ENCODE results near the gene DNM2. TPM values are rescaled to one million over a fixed set of nuclear protein-coding genes. Genes with fewer than 3 reads are reported as not detected.

Gene DNM2
- total and polyA plus RNA-seq, 2 of the 13 experiments (the other 11 are each of a cell fraction or from before 2014, with no cell fraction given): 41.7 to 59.8 TPM

- TF ChIP-seq ATM (IDR thresholded peaks at IDR 0.05; ENCODE audit: borderline replicate concordance) (no peak), FOXC1 (CRISPR knock-in tag; IDR thresholded peaks at IDR 0.05; ENCODE audit: borderline replicate concordance) (no peak), ZFX (CRISPR knock-in tag; IDR thresholded peaks at IDR 0.05; ENCODE audit: low read depth) (peak; percentile 93), SMAD9 (CRISPR knock-in tag; IDR thresholded peaks at IDR 0.05) (no peak), POGZ (CRISPR knock-in tag; IDR thresholded peaks at IDR 0.05) (no peak; the same call in 1 of the 2 replicates), U2AF2 (IDR thresholded peaks at IDR 0.05; ENCODE audit: low read depth, low read length) (no peak), PLRG1 (conservative IDR thresholded peaks at IDR 0.05) (no peak), SUZ12 (IDR thresholded peaks at IDR 0.05; ENCODE audit: low read depth, low read length) (no peak), MATR3 (CRISPR knock-in tag; IDR thresholded peaks at IDR 0.05) (no peak), NCOA5 (CRISPR knock-in tag; IDR thresholded peaks at IDR 0.05) (no peak), PCBP1 (IDR thresholded peaks at IDR 0.05; ENCODE audit: borderline replicate concordance, low read depth, low read length) (peak; percentile 87; the same call in 1 of the 2 replicates), CC2D1A (CRISPR knock-in tag; IDR thresholded peaks at IDR 0.05) (no peak), MIER2 (CRISPR knock-in tag; IDR thresholded peaks at IDR 0.05) (no peak), MLXIP (CRISPR knock-in tag; IDR thresholded peaks at IDR 0.05; ENCODE audit: borderline replicate concordance) (no peak), POLR2AphosphoS5 (IDR thresholded peaks at IDR 0.05; ENCODE audit: low read depth, low read length) (peak; percentile 69), RARA (CRISPR knock-in tag; IDR thresholded peaks at IDR 0.05) (no peak), MAFK (conservative IDR thresholded peaks at IDR 0.05 in 1 of 2, IDR thresholded peaks at IDR 0.05 in 1 of 2; ENCODE audit: low read length in 2 of 2) (no peak), NR2F2 (IDR thresholded peaks at IDR 0.05; ENCODE audit: borderline replicate concordance, low read depth) (no peak; the same call in 1 of the 2 replicates), ZGPAT (CRISPR knock-in tag; IDR thresholded peaks at IDR 0.05) (peak; percentile 69; the same call in 1 of the 2 replicates), HDAC2 (CRISPR knock-in tag; IDR thresholded peaks at IDR 0.05) (no peak; the same call in 1 of the 2 replicates)
- TF ChIP-seq, protein P1, sequence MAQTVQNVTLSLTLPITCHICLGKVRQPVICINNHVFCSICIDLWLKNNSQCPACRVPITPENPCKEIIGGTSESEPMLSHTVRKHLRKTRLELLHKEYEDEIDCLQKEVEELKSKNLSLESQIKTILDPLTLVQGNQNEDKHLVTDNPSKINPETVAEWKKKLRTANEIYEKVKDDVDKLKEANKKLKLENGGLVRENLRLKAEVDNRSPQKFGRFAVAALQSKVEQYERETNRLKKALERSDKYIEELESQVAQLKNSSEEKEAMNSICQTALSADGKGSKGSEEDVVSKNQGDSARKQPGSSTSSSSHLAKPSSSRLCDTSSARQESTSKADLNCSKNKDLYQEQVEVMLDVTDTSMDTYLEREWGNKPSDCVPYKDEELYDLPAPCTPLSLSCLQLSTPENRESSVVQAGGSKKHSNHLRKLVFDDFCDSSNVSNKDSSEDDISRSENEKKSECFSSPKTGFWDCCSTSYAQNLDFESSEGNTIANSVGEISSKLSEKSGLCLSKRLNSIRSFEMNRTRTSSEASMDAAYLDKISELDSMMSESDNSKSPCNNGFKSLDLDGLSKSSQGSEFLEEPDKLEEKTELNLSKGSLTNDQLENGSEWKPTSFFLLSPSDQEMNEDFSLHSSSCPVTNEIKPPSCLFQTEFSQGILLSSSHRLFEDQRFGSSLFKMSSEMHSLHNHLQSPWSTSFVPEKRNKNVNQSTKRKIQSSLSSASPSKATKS (CRISPR knock-in tag; IDR thresholded peaks at IDR 0.05): no peak
- TF ChIP-seq, protein P2, sequence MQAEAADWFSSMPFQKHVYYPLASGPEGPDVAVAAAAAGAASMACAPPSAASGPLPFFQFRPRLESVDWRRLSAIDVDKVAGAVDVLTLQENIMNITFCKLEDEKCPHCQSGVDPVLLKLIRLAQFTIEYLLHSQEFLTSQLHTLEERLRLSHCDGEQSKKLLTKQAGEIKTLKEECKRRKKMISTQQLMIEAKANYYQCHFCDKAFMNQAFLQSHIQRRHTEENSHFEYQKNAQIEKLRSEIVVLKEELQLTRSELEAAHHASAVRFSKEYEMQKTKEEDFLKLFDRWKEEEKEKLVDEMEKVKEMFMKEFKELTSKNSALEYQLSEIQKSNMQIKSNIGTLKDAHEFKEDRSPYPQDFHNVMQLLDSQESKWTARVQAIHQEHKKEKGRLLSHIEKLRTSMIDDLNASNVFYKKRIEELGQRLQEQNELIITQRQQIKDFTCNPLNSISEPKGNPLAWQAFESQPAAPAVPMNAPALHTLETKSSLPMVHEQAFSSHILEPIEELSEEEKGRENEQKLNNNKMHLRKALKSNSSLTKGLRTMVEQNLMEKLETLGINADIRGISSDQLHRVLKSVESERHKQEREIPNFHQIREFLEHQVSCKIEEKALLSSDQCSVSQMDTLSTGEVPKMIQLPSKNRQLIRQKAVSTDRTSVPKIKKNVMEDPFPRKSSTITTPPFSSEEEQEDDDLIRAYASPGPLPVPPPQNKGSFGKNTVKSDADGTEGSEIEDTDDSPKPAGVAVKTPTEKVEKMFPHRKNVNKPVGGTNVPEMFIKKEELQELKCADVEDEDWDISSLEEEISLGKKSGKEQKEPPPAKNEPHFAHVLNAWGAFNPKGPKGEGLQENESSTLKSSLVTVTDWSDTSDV (CRISPR knock-in tag; IDR thresholded peaks at IDR 0.05): no peak
These were observed 118.0 kb downstream of the DNM2 start, which contains the start of gene TMED1 (continued) for GRCh38 chr19:10835754-10836478.

All from HepG2 (cell line).